GM23338 (cell line): ENCODE results near the gene MAP4K5.

Source experiments
- CREB1 ChIP-seq: fragments of 250-450 bp; sonication (Bioruptor Pico); IDR thresholded peaks from 2 replicates; pipeline ENCODE4 v1.5.0; 2020; ENCODE audit warnings: low read depth, mild to moderate bottlenecking, moderate library complexity
- POLR2AphosphoS5 ChIP-seq: IDR thresholded peaks from 2 replicates; pipeline ENCODE4 v1.6.1; 2016; ENCODE audit warnings: antibody characterized with exemption, low read depth

DNA sequence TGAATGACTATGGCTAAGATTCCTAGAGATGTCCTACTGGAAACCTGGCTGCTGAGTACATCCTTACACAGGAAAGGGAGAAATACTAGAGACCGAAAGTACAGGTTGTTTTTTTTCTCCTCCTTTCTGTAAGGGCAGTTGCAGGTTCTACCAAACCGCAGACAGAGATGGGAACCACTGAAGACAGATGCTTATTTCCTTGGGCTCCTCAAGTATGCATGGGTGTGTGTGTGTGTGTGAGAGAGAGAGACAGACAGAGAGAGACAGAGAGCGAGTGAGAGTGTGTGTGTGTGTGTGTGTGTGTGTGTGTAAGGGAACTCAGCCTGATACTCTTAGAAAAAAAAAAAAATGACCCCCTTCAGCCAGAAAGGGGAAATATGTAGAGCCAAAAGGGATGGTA is 42.5 kb downstream of the MAP4K5 start:
- TF ChIP-seq CREB1 (CRISPR knock-in tag) (no peak), POLR2AphosphoS5 (no peak)
